Limb (tissue), 2 donors: ENCODE data around the gene RAB44.
"Not testable (repeated sequence)": the region's sequence is repeated elsewhere in the genome, so short reads cannot be mapped to it uniquely, and the experiment has no call there.

ENCODE experiments used
- DNase-seq, 2 donors: peaks; one replicate each; pipeline ENCODE4 v3.0.0-alpha.2; 2016; ENCODE audit errors: extremely low spot score in 2 of 2

Gene RAB44

DNA sequence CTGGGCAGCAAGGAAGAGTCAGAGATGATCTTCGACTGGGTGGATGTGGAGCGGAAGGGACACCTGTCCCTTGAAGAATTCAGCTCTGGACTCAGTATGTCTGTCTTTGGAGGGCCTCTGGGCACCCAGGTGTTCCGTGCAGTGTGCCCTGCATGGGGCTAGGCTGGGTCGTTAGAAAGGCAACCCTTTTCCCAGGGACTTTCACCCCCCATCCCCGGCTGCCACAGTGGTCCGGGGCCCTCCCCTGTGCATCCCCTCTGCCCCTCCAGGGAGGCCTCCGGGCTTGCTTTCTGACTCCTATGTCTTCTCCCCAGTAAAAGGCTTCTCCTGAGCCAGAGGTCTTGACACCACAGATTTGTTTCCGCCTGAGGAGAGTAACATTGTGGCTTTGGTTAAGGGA lies 16.2 kb downstream of the RAB44 start:
- DNase-seq: no peak

GRCh38 chr6:36714511-36714910 lies 16.9 kb downstream of the RAB44 start:
- no peak for DNase-seq

DNA sequence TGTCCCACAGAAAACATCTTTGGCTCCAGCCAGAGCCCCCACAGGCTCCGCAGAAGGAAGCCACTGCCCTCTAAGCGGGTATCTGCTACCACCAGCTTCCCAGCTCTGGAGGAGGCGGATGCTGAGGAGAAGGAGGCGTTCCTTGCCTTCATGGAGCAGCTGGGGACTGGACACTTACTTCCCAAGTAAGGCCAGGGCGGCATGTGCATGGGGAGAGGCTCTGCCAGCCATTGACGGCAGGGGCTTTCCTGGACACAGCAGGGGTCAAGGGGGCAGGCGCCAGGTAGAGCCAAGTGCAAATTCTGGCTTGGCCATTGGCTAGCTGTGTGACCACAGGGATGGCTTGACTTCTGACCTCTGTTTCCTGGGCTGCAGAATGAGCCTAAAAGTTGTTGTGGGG lies 17.8 kb downstream of the RAB44 start:
- no peak for DNase-seq

DNA sequence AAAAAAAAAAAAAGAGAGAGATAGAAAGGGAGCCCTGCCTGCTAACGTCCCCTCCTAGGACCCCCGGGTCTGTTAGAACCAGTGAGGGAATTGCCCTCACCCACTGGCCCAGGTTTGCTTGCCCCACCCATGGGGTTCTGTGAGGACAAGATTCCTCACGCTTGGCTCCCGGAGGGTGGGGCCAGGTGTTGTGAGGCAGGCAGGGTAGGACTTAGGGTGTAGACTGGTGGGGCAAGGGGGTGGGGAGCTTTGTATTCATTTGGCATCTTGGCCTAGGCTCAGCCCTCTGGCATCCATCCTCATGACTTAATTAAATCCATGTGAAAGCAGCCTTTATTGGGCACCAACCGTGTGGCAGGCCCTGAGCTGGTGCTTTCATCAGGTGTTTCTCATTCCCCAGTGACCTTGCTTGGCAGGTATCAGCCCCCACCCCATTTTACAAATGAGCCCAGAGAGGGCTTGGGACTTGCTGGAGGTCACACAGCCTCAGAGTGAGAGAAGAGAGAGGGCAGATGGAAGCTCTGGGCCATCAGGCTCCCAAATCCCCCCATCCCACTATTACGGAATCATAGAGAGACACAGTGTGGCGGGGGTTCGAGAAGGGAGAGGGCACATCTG lies 19.0 kb downstream of the RAB44 start:
- no peak for DNase-seq

DNA sequence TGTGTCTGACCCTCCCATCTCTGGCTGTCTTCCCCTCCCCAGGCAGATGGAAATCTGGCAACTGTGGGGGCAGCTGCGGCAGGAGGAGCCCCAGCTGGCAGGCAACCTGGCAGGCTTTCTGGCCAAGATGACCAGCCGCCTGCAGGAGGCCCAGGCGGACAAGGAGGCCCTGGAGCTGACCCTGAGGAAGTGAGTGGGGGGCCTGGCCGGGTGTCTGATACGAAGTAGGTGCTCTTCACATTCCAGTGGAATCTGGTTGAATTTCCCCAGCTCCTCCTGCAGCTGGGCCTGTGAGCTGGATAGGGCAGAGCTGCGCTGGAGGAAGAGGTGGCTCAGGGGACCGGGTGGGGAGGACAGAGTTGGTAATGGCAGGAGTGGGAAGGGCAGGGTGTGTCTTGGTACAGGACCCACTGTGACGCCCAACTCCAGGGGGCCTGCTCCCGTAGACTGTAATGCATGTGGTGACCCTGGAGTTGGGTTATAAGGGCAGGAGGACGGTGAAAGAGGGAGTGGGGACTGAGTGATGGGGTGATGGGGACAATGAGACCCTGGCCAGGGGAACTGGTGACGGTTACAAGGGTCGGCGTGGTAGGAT lies 19.7 kb downstream of the RAB44 start:
- no peak for DNase-seq

GRCh38 chr6:36717871-36718540 lies 20.4 kb downstream of the RAB44 start:
- DNase-seq: no peak

GRCh38 chr6:36718560-36718959 lies 20.9 kb downstream of the RAB44 start:
- no peak for DNase-seq

DNA sequence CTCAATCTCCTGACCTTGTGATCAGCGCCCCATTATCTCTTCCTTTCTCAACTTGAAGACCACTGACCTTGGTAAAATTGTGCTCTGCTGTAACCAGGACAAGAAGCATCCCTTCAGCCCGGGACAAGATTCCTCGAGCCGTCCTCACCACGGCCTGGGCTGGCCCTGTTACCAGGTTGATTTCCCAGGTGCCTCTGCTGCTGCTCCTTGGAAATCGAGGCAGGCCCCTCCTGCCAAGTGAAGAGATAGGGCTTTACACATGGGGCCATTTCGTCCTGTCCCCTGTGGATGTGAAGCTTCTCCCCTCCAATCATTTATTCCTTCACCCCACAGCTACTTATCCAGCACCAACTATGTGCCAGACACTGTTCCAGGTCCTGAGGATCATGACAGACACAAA lies 21.5 kb downstream of the RAB44 start:
- DNase-seq: no peak

DNA sequence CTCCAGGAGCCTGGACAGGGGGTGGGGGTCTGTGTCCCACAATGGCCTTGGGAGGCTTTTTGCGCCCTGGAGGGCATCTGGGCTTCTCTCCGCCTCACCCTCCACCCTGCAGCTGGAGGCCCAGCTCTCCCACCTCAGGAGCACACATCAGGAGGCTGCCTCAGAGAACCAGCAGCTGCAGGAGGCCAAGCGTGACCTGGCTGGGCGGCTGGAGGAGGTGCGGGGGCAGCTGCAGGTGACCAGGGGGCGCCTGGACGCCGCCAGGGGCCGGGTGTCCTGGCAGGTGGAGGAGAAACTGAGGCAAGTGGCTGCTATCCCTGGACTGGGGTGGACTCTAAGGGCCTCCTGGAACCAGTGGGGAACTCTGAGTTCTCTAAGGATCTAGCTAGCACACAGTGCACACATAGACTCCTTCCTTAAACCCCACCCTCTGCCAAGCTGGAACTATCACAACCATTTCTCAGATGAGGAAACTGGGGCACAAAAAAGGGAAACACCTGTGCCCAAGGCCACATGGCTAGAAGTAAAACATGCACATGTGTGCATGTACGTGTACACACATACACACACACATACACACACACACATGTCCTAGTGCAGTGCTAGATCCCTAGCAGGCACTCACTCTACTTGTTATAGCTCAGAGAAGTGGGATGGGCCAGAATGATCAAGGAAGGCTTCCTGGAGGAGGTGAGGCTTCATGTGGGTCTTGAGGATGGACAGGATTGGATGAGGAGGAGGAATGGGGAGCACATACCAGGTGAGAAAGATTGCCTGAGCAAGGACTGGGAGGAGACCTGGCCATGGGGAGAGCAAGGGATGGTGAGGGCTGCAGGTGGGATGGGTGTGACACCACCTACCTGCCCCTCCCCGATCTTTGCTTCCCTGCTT lies 22.9 kb downstream of the RAB44 start:
- DNase-seq: no peak

- DNase-seq: no peak
Observed at GRCh38 chr6:36721369-36722140, 23.9 kb downstream of the RAB44 start.

DNA sequence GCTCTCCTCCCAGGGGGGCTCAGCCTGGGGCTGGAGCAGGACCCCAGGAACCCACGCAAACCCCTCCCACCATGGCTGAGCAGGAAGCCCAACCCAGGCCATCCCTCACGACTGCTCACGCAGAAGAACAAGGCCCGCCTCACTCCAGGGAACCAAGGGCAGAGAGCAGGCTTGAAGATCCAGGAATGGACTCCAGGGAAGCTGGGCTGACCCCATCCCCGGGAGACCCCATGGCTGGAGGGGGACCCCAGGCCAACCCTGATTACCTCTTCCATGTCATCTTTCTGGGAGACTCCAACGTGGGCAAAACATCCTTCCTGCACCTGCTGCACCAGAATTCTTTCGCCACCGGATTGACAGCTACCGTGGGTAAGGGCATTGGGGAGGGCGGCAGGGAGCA lies 24.7 kb downstream of the RAB44 start:
- DNase-seq: no peak

DNA sequence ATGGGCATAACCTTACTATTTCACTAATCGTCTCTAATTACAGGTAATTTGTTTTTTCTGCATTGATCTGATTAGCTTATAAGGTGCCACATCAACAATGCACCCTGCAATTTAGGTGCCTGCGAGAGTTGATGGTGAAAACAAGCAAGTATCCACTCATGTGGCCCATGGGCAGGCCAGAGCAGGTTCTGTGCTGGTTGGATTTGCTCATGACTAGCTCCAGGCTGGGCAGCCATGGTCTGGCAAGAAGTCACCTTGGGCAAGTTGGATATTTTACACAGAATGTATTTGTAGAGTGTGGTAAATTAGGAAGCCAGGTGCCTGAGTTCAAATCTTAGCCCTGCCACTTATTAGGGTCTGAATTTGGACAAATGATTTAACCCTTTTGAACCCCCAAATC lies 25.3 kb downstream of the RAB44 start:
- DNase-seq: no peak

DNA sequence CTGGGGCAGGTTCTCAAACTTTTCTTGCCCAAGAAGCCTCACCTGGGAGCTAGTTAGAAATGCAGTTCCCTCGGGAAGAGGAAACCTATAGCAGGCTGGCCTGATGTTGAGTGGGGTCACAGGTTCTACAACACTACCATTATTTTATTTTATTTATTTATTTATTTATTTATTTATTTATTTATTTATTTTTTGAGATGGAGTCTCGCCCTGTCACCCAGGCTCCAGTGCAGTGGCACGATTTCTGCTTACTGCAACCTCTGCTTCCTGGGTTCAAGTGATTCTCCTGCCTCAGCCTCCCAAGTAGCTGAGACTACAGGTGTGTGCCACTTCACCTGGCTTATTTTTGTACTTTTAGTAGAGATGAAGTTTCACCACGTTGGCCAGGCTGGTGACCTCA lies 26.4 kb downstream of the RAB44 start:
- not testable (repeated sequence) for DNase-seq

- DNase-seq: peak in 1 of 2 donors; percentile 58
Observed at GRCh38 chr6:36724514-36725390, 27.1 kb downstream of the RAB44 start.

GRCh38 chr6:36725581-36725980 lies 28.0 kb downstream of the RAB44 start:
- no peak for DNase-seq

- no peak for DNase-seq
Observed at GRCh38 chr6:36727505-36728021, 29.9 kb downstream of the RAB44 start.

DNA sequence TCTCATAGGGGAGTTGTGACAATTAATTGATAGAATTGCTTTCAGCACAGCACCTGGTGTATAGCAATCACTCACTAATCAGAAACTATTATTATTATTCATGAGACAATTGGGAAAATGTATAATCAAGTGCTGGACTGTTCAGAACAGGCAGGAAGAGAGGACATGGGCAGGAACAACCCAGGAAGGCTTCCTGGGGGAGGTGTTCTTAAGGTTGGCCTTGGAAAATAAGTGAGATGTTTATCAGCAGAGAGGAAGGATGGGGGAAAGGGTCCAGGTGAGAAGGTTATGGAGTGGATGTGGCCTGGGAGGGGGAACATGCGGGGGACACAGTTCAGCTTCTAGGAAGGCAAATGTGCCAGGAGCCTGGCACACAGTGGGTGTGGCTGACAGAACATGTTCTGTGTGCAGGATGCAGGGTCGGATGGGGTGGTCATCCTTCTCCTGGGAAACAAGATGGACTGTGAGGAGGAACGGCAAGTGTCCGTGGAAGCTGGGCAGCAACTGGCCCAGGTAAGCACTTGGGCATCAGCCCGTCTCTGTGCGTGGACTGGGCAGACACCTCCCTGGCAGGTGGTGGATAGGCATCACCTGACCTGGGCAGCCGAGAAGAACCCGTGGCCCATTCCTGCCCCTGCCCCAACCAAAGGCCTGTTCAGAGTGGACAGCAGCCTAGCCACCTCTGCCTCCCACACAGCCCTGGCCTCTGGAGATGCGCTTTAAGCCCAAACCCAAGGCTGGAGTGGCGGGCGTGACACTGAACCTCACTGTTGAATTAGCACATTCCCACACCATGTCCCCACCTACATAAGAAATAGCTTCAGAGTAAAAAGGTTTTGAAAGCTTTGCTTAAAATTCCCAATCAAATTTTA lies 30.9 kb downstream of the RAB44 start:
- DNase-seq: no peak

GRCh38 chr6:36729161-36729524 lies 31.5 kb downstream of the RAB44 start:
- peak in 1 of 2 donors; percentile 30 for DNase-seq
